Measurements from ENCODE around the gene SORCS2.
"Not testable (repeated sequence)": the region's sequence is repeated elsewhere in the genome, so short reads cannot be mapped to it uniquely, and the experiment has no call there.

SORCS2 gene

DNA sequence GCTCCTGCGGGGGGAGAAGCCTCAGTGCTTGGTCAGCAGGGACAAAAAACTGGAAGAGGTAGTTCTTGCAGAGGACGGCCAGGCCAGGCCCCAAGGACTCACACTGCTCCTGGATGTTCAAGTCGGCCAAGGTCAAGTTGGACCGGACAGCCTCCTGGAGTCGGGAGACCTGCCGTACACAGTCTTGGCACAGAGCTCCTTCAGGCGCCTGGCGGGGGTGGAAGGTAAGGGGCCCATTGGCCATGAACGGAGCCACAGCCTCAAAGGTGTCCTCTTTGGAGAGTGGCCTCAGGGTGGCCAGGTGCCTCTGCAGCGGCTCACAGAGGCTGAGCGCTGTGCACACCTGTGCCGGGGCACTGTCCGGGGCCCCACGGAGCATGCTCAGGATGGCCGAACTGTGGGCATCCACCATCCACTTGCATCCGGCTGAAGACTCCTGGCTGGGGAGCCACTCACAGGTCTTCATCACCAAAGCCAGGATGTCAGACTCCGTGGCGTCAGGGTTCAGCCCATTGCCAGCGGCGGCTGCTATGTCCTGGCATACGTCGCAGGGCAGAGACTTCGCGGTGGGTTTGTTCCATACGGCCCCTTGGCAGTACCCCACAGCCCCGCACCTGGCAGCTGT is 241.9 kb downstream of the SORCS2 start:
- no peak for DNase-seq

DNA sequence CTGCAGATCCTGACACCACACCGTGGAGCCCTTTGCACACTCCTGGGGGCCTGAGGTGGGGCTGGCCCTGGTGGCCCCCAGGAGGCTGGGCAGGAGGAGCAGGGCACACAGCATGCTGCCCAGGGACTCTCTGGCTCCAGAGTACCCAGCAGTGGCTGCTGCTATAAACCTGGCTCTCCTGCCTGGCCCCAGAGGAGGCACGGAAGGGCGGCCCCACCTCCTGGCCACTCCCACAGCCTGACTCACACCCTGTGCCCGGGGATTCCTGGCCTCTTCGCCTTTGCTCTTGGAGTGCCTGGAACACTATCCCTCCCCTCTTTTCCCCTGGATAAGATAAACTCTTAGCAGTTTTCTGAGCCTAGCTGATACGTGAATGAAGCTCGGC is 242.4 kb downstream of the SORCS2 start, which contains the start of gene PSAPL1:
Gene PSAPL1 (minus strand): TSS at position 165 of the 385 bp plus-strand sequence. CDS start 51 bp downstream, at position 114.
- no peak for DNase-seq

DNA sequence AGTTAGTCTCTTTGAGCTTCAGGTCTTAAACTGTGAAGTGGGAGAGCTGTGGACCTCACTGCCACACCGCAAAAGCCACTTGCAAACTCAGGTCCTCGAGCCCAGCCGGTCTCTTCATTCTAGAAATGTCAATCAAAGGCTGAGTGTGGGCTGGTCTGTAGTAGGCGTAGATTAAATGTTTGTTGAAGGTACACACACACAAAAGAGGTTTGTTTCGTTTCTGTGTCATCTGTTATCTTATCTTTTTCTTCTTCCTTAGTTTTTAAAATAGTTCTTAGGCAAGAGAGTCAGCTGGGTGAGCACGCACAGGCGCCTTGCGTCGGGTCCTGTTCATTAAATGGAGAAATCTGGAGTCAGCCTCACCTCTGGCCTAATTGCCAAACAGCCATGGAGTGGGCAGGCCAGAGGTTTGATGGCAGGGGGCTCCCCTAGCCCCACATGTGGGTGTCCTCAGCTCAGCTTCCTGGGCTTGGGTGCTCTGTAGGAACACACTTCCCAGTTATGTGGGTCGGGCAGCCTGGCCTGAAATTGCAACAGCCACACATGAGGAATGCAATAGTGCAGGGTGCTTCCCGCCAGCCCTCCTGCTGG is 243.2 kb downstream of the SORCS2 start:
- DNase-seq: no peak

DNA sequence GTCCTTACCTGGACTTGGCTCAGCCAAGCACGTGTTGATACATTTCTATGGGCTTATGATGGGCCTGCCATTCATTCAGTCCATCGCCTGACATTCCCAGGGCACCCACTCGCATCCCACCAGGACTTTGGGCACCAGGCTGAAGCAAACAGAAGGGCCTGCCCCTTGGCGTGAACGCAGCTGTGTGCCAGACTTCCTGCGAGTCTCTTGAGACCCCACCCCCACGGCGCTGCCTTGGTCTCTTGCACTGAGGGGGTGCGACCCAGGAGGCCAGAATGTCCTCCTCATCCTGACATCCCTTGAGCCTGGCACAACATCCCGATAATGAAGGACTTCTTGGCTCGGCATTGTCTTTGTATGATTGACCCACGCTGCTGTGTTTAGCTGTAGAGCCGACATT is 243.9 kb downstream of the SORCS2 start:
- no peak for DNase-seq

DNA sequence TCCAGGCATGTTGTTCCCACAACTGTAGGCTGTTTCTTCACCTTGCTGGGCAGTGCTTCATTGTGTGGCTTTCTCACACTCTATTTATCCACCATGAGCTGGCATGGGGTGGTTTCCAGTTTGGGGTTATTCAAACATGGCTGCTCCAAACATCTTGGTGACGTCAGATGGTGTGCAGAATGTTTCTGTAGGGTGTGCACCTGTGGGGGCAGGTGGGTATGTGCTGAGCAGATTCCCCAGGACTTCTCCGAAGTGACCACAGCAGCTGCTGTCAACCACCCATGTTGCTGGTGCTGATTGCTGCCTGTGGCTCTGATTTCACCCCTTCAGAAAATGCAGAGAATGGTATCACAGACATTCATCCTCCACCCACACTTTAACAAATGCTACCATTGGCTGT is 247.4 kb downstream of the SORCS2 start:
- DNase-seq: no peak

DNA sequence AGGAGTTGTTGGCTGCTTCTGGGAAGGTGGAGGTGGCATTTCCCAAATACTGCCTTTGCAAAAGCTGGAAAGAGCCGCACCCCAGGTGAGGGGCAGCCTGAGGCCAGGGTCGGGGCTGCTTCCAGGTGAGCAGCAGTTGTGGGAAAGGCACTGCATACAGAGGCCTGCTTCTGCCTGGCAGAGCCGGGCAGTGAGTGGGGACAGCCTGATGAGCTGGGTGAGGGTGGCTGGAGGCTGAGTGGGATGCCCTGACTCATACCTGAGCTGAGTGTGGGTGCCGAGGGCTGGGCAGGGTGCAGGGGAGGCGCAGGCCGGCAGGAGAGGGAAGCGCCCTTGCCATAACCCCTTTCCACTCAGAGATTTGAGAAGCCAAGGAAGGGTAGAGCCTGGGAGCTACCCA is 248.9 kb downstream of the SORCS2 start:
- DNase-seq: no peak

DNA sequence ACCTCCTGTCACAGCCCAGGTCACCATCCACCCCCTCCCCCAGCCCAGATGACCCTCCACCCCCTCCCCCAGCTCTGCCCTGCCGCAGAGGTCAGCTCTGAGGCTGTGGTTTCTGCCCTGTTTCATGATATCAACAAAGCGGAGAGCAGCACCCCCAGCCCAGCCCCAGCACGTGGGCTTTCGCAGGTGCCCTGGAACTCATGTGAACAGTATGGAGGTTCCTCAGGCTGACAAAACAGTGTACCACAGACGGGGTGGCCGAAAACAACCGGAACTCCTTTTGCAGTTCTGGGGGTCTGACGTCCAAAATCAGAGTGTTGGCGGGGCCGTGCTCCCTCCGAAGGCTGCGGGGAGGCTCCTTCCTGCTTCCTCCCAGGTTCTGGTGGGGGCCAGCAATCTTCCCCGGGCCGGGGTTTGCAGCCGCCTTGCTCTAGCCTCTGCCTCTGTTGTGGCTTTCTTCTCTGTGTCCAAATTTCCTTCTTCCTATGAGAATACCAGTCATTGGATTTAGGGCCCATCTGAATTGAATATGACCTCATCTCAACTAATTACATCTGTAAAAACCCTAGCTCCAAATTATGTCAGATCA is 250.3 kb downstream of the SORCS2 start:
- no peak for DNase-seq

DNA sequence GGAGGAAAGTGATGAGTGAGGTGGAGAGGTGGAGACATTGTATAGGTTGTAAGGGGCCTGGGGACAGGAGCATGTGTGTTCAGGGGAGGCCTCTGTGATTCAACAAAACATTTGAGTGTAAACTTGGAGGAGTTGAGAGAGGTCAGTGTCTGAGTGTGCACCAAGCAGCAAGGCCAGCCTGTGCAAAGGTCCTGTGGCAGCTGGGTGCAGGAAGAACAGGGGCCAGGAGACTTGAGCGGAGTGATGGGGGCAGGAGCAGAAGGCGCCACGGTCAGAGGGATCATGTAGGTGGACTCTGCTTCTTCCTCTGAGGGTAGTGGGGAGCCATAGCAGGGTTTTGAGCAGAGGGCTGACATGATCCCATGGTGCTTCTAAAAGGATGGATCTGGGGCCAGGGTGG is 252.0 kb downstream of the SORCS2 start:
- no peak for DNase-seq

DNA sequence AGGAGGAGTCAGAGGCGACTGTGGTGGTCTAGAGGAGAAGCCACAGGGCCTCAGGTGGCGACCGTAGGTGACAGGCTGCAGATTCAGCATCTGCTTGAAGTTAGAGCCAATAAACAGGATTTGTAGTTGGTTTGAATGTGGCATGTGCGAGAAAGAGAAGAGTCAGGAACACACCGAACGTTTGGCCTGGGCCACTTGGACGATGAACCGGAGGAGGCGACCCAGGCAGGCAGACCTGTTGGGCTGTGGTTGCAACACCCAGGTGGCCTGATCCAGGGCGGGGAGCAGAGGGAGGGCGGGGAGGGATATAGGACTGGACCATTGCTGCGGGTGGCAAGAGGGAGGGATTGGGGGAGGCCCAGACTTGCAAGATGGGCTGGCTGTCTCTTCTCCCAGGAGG is 252.4 kb downstream of the SORCS2 start:
- DNase-seq: no peak

DNA sequence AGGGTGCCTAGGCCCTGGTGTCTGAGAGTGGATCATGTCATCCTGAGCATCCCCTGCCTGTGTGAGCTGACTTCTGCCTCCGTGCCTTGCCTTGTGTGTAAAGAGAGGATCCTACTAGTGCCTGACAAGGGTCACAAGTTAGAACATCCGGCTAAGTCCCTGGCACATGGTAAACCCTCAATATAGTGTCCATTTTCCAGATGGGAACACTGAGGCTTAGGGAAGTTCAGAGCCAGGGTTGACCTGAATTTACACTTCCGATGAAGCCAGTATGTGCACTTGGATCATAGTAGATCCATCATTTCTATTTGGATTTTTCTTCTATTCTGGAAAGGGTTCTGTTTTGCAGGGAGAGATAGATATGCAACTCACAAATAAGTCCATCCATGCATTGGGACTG is 254.9 kb downstream of the SORCS2 start:
- DNase-seq: no peak

DNA sequence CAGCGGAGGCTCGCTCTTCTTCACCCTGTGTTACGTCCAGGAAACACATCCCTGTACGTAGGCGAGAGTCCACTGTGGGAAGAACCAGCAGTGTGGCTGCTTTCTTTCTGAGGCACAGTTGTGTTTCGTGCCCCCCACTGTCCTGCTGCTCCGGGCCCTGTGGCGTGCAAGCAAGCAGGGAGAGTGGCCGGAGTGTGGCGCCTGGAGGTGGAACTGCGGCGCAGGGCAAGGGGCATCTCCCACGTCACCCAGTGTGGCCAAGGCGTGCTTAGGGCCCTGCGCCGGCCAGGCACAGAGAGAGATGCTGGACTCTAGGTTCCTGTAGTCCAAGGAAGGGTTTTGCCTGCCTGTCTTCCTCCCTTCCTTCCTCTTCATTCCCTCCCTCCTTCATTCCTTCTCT is 255.7 kb downstream of the SORCS2 start:
- no peak for DNase-seq

DNA sequence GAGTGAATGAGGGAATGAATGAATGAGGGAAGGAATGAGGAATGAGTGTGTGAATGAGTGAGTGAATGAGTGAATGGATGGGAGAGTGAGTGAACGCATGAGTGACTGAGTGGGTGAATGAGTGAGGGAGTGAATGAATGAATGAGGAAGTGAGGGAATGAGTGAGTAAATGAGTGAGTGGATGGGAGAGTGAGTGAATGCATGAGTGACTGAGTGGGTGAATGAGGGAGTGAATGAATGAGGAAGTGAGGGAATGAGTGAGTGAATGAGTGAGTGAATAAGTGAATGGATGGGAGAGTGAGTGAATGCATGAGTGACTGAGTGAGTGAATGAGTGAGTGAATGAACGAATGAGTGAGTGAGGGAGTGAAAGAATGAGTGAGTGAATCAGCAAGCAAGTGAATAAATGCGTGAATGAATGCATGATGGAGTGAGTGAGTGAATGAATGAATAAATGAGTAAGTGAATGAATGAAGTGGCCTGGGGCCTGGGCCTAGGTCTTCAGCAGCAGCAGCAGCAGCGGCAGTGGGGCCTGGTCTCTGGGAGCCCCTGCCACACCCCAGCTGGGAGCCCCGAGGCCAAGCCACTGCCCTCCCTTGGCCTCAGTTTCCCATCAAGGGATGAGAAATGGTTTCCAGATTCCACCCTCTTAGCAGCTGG is 258.6 kb downstream of the SORCS2 start:
- DNase-seq: no peak

DNA sequence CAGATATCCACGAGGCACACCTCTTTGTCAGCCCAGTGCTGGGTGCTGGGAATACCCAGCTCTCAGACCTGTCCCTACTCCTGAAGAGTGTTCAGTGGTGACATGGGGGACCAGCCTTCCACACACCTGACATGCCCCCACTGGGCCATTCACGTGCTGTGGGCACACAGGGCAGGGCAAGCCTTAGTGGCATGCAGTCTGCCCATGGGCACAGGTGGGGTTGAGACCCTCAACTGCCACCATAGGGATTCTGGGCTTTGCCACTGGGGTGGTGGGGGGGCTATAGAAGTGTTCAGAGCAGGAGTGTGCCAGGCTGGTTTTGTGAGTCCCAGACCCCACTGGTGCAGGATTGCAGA is 259.1 kb downstream of the SORCS2 start:
- DNase-seq: no peak

DNA sequence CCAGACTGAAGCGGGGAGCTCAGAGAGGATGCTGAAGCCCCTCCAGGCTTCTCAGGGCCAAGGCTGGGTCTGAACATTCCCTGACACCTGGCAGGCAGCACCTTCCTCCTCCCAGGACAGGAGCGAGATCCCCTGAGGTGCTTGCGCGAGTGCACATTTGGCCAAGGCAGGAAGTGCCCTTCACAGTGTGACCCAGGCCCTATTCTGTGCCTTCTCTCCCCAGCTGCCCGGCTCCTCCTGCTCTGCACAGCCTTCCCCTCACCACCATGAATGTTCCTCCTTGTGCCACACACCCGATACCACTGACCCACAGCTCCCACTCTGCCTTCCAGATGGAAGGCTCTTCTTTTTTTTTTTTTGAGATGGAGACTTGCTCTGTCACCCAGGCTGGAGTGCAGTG is 259.5 kb downstream of the SORCS2 start:
- DNase-seq: no peak

DNA sequence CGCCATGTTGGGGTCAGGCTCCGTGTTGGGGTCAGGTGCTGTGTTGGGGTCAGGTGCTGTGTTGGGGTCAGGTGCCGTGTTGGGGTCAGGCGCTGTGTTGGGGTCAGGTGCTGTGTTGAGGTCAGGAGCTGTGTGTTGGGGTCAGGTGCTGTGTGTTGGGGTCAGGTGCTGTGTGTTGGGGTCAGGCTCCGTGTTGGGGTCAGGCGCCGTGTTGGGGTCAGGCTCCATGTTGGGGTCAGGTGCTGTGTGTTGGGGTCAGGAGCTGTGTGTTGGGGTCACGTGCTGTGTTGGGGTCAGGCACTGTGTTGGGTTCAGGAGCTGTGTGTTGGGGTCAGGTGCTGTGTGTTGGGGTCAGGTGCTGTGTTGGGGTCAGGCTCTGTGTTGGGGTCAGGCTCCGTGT is 260.5 kb downstream of the SORCS2 start:
- DNase-seq: not testable (repeated sequence)

DNA sequence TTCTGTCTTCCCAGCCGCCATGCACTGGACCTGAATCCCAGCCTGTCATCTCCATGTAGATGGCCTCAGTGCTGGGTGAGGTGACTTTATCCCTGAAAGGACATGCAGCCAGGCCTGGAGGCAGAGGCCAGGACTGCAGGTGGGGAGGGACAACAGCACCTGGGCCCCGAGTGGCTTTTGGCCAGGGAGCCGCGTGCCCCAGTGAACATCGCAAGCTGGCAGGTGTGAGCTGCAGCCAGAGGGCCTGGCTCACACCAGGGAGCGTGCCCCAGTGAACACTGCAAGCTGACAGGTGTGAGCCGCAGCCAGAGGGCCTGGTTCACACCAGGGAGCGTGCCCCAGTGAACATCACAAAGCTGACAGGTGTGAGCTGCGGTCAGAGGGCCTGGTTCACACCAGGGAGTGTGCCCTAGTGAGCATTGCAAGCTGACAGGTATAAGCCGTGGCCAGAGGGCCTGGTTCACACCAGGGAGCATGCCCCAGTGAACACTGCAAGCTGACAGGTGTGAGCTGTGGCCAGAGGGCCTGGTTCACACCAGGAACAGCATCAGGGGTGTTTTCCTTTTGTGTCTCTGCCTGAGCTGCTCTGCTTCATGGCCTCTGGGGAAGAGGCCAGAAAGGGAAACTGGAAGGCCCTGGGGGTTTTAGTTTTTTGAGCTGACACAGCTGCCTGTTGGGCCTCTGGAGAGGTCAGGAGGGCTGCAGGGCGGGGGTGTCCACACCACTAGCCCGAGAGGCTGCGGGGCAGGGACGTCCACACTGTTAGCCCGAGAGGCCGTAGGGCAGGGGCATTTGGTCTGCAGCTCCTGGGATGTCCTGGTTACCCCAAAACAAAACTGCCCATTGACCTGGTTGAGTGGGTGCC is 265.1 kb downstream of the SORCS2 start:
- DNase-seq: no peak

DNA sequence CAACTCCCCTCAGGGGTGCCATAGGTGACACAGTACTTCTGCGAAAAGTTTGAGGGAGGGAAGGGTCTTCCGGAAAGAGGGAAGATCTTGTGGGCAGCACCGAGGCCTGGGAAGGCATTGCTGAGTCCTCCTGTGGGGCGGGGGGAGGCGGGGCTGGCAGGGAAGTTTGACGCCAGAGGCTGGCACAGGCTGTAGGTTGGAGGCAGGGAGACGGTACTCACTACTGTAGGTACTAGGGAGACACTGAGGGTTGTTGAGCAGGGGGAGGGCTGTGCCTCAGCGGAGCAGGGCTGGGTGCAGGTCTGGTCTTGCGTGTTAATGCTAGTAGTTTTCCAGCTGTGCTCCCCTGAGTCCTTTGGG is 265.7 kb downstream of the SORCS2 start:
- DNase-seq: no peak

DNA sequence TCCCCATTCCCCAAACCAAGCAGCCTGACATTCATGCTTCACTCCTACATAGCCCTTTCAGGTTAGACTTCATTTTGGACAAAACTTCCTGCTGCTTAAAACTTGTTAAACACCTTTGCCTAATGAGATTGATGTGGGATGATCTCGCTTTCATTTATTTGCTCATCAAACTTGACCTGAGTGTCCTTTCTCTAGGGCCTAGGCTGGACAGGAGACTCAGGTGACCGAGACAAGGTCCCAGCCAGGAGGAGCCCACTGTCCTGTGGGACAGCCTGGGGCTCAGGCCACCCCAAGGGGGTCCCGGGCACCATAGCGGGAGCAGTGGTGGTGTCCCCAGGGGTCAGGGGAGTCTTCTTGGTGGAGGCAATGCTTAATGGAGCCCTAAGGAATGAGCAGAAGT is 266.1 kb downstream of the SORCS2 start:
- no peak for DNase-seq

DNA sequence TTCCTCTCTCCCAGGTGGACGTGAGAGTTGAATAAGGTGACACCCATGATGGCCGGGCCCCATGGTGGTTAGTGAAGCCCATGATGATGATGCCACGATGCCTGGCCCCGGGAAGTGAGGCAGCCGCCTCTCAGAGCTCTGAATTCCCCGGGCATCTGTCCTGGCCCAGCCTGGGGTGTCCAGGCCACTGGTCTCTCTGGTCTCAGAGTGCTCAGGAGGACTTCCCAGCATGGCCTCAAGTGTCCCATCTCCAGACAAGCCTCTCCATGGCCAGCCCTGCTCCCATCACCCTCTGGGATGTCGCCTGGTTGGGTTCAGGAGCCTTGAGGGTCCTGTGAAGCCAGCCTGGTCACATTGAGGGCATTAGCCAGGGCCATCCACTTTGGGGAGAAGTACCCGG is 267.1 kb downstream of the SORCS2 start:
- no peak for DNase-seq

DNA sequence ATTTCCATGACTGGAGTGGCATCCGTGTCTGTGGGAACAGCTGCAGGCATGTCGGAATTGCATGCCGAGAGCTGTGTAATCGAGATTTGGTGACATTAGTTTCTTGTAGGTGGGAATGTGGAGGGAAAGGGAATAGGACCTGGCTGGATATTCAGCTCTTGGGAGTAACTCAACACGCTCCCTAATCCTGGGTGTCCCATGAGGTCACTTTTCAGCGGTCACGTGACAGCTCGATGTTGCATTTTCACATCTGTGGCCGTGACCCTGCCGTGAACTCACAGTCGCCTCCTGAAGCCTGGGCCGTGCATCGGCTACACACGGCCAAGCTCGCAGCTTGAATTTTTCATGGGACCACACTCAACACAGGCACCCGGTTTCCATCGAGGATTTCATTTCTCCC is 268.2 kb downstream of the SORCS2 start:
- DNase-seq: no peak

DNA sequence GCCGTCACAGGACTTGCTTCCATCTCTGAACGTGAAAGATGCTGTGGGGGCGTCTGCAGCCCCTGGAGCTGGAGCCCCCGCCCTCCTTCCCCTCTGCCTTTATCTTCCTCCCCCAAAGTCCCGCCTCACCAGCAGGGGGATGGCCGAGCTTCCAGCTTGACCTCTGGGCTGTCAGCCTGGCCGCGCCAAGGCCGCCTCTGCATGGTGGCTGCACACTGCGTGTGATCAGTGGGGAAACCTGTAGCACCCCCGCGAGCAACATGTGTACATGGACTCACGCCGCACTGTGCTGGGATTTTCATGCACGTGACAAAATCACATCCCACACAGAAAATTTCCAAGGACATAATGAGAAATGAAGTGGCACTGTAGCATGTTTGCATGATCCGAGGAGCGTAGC is 268.9 kb downstream of the SORCS2 start:
- no peak for DNase-seq

DNA sequence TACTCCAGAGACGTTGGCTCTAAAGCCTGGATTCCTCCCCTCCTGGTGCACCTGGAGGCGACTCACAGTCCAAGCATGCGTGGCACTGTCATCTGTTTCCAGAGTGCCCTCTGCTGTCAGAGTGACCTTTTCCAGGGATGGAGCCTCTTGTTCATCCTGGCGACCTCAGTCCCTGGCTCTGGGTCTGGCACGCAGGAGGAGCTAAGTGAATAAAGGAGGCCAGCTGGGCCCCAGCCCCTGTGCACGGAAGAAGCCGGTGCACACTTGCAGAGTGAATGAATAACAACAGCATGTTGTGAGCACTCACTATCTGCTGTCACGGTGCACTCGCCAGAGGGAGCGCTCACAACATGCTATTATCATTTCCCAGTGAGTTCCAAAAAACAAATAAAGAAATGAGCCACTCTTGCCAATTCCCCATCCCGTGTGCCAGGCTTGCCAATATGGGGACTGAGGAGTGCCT is 270.2 kb downstream of the SORCS2 start:
- DNase-seq: peak; percentile 78

DNA sequence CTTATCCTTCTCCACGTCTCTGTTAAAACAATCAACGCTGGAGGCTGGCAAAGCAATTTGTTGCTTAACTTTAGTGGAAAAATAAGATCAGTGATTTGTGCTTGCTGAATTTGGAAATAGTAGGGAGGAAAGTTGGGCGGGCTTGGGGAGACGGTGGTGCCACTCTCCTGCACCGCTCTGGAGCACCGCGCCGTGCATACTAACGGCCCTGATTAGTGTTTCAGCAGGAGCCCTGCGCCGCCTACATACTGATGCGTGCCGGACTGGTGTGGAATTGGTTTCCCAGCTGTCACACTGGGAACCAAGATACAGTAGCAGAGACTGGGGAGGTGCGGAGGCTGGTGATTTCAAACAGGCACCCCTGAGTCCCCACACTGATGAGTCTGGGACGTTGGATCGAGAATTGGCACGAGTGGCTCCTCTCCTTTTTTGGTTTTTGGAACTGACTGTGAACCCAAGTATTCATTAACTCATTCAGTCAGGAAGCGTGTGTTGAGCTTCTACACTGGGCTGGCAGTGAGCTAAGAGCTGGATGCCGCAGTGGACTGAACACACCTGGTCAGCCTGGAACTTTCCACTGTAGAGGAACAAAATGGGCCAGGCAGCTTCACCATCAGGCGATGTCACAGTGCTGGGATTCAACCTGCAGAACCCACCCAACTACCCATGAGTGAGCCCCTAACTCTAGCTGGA is 271.4 kb downstream of the SORCS2 start:
- DNase-seq: no peak
